ENCODE data around the gene CREB3L1. TPM values are rescaled to one million over a fixed set of nuclear protein-coding genes. Genes with fewer than 3 reads are reported as not detected.

Gene CREB3L1
- total and polyA plus RNA-seq, 2 of the 13 experiments (the other 11 are each of a cell fraction or from before 2014, with no cell fraction given), result not detected

GRCh38 chr11:46242952-46243795 lies 34.3 kb upstream of the CREB3L1 start (continued):
- TF ChIP-seq AKNA (CRISPR knock-in tag; IDR thresholded peaks at IDR 0.05; ENCODE audit: borderline replicate concordance), result no peak
- TF ChIP-seq ZNF577 (CRISPR knock-in tag; IDR thresholded peaks at IDR 0.05; ENCODE audit: borderline replicate concordance, low read depth), result no peak
- TF ChIP-seq RNF2 (conservative IDR thresholded peaks at IDR 0.05; ENCODE audit: low read depth), result no peak; the same call in 1 of the 2 replicates
- TF ChIP-seq CREBL2 (CRISPR knock-in tag; IDR thresholded peaks at IDR 0.05; ENCODE audit: borderline replicate concordance), result no peak
- no peak for TF ChIP-seq CHD2 (IDR thresholded peaks at IDR 0.05; ENCODE audit: low read depth, low read length)
- no peak for TF ChIP-seq GMEB1 (CRISPR knock-in tag; IDR thresholded peaks at IDR 0.05; ENCODE audit: borderline replicate concordance)
- 0 out of 2 replicates have a peak, but pooled peaks have one; percentile 62 for TF ChIP-seq TOPORS (CRISPR knock-in tag; IDR thresholded peaks at IDR 0.05)
- no peak; the same call in 1 of the 2 replicates for TF ChIP-seq ZNF3 (CRISPR knock-in tag; IDR thresholded peaks at IDR 0.05)
- no peak for TF ChIP-seq MAFF (IDR thresholded peaks at IDR 0.05; ENCODE audit: low read depth, low read length)
- no peak for TF ChIP-seq SMAD1 (CRISPR knock-in tag; IDR thresholded peaks at IDR 0.05; ENCODE audit: borderline replicate concordance, low read depth)
- TF ChIP-seq ZNF501 (CRISPR knock-in tag; IDR thresholded peaks at IDR 0.05), result 0 out of 2 replicates have a peak, but pooled peaks have one; percentile 54
- no peak for TF ChIP-seq ZNF562 (CRISPR knock-in tag; IDR thresholded peaks at IDR 0.05; ENCODE audit: borderline replicate concordance)
- peak; percentile 43; the same call in 1 of the 2 replicates for TF ChIP-seq KLF6 (CRISPR knock-in tag; IDR thresholded peaks at IDR 0.05)
- TF ChIP-seq SNAPC2 (CRISPR knock-in tag; IDR thresholded peaks at IDR 0.05), result 0 out of 2 replicates have a peak, but pooled peaks have one; percentile 37
- TF ChIP-seq, protein P1, sequence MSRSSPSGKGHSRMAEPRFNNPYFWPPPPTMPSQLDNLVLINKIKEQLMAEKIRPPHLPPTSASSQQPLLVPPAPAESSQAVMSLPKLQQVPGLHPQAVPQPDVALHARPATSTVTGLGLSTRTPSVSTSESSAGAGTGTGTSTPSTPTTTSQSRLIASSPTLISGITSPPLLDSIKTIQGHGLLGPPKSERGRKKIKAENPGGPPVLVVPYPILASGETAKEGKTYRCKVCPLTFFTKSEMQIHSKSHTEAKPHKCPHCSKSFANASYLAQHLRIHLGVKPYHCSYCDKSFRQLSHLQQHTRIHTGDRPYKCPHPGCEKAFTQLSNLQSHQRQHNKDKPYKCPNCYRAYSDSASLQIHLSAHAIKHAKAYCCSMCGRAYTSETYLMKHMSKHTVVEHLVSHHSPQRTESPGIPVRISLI (CRISPR knock-in tag; IDR thresholded peaks at IDR 0.05; ENCODE audit: borderline replicate concordance), result no peak
- no peak for TF ChIP-seq TCF7L2 (IDR thresholded peaks at IDR 0.05; ENCODE audit: low read depth, low read length)
- TF ChIP-seq ZNF432 (CRISPR knock-in tag; IDR thresholded peaks at IDR 0.05; ENCODE audit: borderline replicate concordance), result no peak
- TF ChIP-seq MED1 (CRISPR knock-in tag; IDR thresholded peaks at IDR 0.05), result peak; percentile 64
